ENCODE measurements around the gene FAM53A.

FAM53A gene, protein sequence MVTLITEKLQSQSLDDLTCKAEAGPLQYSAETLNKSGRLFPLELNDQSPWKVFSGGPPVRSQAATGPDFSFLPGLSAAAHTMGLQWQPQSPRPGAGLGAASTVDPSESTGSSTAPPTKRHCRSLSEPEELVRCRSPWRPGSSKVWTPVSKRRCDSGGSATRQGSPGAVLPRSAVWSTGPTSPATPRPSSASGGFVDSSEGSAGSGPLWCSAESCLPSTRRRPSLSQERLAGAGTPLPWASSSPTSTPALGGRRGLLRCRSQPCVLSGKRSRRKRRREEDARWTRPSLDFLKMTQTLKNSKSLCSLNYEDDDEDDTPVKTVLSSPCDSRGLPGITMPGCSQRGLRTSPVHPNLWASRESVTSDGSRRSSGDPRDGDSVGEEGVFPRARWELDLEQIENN

DNA sequence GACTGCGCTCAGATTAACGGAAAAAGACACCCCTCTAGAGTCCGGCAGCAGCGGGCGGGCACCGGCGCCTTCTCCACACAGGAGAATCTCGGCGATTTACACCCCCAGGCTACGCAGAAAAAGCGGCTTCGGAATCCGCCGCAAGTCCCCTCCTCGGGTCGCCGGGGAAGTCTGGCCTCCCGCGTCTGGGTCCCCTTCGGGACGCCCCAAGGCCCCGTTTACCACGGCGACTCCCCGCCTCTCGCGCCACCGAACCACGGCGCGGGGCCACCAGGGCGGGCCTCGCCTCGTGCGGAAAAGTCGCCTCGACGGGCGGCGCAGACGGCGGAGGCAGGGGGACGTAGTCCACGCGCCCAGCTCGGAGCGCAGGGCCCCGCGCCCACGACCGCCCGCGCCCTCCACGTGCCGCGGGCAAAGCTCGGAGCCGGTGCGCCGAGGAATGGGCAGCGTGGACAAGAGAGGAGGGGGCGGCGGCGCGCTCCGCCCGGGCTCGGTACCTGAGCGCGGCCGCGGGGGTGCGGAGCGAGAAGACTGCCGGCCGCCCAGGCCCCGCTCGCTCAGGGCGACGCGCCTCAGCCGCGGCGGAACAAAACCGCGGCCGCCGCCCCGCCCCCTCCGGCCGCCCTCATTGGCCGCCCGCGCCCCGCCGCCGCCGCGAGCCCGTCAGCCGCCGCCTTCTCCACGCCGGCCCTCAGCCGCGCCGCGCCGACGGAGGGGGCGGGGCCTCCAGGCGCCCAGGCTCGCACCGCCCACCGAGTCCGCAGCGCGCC lies at the start of gene FAM53A:
Gene FAM53A (minus strand): TSS at position 578 of the 770 bp plus-strand sequence. CDS start 15,572 bp downstream, outside the sequence.
- FAIRE-seq (peak; percentile 96), DNase-seq (ENCODE audit: insufficient read length, low spot score) (peak; percentile 82)

DNA sequence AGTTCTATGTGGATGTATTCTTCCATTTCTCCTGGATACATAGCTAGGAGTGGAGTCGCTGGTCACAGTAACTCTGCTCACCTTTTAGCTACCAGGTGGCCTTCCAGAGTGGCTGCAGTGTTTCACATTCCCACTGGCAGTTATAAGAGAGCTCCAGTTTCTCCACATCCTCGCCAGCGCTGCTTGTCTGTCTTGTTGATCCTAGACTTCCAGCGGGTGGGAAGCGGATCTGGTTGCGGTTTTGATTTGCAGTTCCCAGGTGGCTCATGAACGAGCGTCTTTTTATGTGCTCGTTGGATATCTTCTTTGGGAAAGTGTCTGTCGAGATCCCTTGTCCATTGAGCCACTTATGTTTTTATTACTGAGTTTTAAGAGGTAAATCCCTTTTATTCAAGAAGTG lies 48.8 kb upstream of the FAM53A start:
- FAIRE-seq (no peak), DNase-seq (ENCODE audit: insufficient read length, low spot score) (no peak)

DNA sequence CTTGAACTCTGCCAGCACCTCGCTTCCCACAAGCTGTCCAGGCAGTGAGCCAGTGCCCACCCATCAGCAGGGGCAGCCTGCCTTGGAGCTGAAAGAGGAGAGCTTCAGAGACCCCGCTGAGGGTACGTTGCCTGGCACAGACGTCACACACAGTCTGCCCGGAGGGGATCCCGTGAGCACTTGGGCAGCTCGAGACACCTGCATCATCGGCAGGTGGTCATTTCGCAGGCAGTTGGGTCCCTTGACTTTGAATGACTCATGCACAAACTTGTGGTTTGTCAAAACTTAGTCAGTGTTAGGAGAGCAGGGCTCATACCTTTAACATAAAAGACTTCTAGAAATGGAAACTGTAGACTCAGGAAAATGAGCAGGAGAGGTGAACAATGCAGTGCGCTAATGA lies 47.1 kb upstream of the FAM53A start:
- DNase-seq (ENCODE audit: insufficient read length, low spot score) (no peak), FAIRE-seq (no peak)

DNA sequence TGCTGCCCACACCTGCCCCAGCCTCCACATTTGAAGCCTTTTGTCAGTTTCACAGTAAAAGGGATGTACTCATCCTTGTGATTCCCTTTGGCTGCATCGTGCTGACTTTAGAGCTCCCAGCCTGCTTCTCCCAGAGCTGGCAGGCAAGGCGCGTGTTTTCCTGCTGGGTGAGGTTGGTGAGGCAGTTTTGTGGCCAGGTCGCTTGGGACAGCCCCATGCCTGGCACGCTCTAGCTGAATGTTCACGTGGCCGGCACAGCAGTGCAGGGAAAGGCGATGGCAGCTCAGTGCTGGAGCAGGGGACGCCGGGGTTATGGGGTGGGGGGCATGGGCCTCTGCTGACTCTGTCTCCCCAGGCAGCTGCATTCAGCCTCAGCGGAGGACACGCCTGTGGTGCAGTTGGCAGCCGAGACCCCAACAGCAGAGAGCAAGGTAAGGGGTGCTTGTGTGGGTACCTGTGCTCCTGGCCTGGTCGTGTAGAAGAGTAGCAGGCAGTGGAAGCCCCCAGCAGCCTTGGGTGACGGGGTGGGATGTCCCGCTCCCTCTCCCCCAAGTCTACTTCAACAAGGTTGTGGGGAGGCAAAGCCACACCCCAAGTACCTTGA lies 46.5 kb upstream of the FAM53A start:
- FAIRE-seq = no peak
- no peak for DNase-seq (ENCODE audit: insufficient read length, low spot score)

DNA sequence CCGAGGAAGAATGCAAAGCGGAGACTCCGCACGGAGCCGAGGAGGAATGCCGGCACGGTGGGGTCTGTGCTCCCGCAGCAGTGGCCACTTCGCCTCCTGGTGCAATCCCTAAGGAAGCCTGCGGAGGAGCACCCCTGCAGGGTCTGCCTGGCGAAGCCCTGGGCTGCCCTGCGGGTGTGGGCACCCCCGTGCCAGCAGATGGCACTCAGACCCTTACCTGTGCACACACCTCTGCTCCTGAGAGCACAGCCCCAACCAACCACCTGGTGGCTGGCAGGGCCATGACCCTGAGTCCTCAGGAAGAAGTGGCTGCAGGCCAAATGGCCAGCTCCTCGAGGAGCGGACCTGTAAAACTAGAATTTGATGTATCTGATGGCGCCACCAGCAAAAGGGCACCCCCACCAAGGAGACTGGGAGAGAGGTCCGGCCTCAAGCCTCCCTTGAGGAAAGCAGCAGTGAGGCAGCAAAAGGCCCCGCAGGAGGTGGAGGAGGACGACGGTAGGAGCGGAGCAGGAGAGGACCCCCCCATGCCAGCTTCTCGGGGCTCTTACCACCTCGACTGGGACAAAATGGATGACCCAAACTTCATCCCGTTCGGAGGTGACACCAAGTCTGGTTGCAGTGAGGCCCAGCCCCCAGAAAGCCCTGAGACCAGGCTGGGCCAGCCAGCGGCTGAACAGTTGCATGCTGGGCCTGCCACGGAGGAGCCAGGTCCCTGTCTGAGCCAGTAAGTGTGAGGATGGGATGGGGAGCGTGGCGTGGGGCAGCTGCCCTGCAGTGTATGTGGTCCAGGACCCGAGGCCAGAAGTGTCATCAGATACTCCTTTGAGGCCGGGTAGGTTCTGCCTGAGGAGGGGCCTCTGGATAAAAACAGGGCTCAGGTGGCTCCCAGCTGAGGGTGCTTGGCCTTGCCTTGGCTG lies 44.2 kb upstream of the FAM53A start:
- no peak for DNase-seq (ENCODE audit: insufficient read length, low spot score)
- FAIRE-seq = no peak

DNA sequence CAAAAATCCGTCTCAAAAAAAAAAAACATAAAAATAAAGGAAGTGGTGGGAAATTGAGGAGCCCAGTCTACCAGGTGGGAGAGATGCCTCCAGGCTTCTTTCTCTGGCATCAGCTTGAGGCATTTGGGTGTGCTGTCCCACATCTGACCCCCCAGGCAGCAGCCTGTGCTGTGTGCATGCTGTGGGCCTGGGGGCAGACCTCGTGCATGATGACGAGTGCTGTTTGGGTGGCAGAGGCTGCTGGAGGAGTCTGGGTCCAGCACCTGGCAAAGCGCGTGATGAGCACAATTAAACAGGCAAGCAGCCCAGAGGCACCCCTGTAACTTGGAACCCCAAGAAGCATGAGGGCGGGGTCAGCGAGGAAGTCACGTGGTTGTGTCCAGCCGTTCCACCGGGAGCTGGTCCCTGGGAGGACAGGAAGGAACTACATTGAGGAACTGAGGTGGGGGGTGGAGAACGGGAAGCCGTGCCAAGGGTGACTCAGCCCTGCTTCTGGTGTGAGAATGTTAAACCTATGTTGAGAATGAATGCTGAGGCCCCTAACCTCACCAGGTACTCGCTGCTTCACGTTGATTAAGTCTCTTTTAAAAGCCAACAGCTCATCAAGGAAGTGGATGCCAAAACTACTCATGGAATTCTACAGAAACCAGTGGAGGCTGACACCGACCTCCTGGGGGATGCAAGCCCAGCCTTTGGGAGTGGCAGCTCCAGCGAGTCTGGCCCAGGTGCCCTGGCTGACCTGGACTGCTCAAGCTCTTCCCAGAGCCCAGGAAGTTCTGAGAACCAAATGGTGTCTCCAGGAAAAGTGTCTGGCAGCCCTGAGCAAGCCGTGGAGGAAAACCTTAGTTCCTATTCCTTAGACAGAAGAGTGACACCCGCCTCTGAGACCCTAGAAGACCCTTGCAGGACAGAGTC lies 43.3 kb upstream of the FAM53A start:
- FAIRE-seq (peak; percentile 84), DNase-seq (ENCODE audit: insufficient read length, low spot score) (peak; percentile 64)

DNA sequence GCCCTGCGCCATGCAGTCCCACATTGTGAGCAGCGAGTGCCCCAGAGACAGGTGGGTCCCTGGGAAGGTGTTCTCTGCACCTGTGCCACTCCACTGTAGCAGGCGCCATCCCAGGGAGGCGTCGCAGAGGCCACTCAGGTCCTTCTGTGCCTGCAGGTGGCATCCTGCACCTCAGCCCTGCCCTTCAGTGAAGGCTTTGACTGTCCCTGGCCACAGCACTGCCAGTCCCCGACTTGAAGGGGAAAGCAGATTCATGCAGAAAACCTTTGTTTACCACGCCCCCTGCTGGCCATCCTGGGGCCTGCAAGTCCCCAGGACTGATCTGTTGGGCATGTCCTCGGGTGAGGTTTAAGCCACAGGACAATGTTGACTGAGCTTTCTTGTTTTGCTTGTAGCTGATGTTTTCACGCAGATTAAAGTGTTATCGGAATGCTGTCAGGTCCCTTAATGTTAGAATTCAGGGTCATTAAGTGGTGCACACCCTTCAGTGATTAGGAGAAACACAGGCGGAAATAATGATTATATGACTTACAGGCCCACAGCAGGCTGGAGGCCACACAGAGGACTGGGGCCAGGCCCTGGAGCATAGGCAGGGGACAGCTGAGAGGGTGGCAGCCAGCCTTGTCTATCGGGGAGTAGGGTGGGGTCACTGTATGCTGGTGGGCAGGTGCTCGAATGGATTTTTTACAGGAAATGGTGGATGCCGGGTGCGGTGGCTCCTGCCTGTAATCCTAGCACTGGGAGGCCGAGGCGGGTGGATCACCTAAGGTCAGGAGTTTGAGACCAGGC lies 42.2 kb upstream of the FAM53A start:
- FAIRE-seq (peak; percentile 81), DNase-seq (ENCODE audit: insufficient read length, low spot score) (peak; percentile 83)

DNA sequence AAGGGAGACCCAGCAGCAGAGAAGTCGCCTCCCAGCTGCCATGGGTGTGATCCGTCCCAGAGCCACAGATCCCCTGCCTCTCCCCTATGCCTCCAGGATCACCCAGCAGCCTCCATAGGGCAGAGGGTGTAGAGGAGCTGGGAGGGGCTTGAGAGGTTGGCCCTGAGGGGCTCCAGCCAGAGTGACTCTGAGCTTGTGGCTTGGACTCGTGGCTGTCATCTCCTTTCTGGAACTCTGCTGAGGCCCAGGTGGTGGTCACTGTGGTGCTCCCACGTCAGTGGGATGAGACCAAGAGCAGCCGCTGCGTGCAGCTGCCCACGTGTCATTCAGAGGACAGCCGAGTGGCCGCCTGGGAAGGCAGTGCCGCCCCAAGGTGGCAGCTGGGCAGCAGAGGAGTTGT lies 41.4 kb upstream of the FAM53A start:
- no peak for FAIRE-seq
- no peak for DNase-seq (ENCODE audit: insufficient read length, low spot score)

DNA sequence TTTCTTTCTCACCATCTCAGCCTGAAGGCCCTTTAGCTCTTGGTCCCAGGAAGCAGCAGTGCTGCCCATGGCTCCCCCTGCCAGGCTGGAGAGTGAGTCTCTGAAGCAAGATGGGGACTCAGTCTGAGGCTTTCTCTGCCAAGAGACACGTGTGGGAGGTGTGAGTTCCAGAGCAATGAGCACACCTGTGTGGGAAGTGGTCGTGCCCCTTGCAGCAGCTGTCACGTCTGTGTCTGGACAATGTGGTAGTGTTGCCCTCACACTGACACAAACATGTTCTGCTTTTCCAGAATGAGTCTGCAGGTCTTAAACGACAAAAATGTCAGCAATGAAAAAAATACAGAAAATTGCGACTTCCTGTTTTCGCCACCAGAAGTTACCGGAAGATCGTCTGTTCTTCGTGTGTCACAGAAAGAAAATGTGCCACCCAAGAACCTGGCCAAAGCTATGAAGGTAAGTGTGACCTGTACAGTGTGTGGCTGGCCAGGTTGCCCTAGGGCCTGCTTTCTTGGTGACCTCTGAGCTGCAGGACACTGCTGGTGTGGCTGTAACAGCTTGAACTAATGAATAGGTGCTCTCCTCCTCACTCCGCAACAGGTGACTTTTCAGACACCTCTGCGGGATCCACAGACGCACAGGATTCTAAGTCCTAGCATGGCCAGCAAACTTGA lies 39.2 kb upstream of the FAM53A start:
- DNase-seq (ENCODE audit: insufficient read length, low spot score) (no peak), FAIRE-seq (peak; percentile 46)

DNA sequence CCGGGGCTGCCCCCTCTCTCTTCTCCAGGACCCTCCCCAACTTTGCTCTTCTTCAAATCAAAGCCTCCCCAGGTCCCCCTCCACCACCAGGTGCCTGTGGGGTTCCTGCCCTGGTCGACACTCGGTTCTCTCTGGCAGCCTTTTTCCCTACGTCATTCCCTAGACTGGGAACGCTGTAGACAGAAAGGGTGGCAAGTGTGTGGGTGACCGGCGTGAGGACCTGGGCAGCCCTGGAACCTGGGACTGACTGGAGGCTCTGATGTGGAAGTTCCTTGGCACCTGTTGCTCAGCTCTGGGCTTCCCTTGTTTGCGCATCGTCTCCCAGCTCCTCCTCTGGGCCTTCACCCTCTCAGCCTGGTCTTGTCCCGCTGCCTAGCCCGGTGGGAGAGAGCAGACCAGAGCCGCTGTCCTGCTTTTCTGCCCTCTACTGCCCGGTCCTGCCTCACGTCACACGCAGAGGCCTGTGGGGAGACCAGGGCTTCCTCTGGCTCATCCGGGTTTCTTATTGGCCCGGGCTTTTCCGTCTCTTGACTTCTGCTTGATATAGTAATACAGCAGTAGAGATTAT lies 38.5 kb upstream of the FAM53A start:
- FAIRE-seq = no peak
- no peak for DNase-seq (ENCODE audit: insufficient read length, low spot score)

DNA sequence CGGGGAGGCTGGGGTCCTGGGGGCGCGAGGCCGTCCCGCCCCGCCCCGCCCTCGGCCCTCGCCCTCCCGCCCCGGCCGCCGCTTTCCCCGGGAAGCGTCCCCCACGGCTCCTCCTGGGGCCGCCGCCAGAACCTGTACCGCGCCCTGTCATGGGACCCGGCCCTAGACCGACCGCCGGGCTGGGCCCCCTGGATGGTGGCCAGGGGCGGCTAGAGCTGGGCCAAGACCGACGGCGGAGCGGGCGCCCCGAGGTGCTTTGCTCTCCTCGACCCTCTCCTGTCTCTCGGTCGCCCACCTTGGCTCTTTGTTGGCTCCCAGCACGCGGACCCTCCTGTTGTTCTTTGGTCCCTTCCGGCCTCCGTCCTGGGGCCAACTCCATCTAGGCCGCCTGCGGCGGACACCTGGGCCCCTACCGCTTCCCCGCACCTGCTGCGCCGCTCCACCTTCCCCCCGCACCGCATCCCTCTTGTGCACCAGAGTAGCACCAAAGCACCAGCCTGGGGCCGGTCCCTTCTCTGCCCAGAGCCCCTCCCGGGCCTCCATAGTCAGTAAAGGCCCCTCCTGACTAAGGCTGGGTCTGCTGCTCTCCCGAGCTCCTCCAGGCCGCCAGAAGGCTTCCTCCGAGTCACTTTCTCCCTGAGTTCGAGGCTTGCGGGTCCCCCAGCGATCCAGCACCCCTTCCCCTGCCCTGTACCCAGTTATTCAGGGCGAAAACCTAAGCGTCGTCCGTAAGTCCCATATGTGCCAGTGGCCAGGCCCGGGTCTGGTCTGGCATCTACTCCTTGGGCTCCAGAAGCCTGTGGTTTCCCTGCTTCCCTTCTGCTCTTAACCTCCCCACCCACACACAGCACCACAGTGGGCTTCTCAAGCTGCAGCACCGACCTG lies 37.8 kb upstream of the FAM53A start:
- no peak for FAIRE-seq

DNA sequence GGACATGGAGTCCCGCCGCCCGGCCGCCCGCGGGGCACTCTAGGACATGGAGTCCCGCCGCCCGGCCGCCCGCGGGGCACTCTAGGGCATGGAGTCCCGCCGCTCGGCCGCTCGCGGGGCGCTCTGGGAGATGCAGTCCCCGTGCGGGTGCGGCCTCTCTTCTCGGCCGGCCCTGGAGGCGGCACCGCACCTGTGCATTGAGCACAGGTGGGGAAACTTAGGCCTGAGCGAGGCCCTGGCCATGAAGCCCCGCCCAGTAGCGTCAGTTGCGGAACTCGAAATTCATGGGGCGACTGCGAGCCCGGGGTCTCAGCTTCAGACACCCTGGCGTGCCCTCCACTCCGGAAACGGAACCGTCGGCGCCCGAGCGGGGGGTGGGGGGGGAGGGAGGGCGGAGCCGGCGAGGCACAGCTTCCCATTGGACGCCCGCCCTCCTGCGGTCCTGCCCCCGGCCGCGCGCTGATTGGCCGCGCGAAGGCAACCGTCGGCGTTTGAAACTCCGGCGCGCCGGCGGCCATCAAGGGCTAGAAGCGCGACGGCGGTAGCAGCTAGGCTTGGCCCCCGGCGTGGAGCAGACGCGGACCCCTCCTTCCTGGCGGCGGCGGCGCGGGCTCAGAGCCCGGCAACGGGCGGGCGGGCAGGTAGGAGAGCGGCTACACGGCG lies 37.0 kb upstream of the FAM53A start, which contains the start of the genes TACC3 and TMEM129:
Gene TACC3 (plus strand): TSS at position 519 of the 663 bp plus-strand sequence. CDS start 1,901 bp downstream, outside the sequence.
Gene TMEM129 (minus strand): TSS at position 321 of the 663 bp plus-strand sequence. CDS start 486 bp downstream, outside the sequence.
- FAIRE-seq (peak; percentile 94), DNase-seq (ENCODE audit: insufficient read length, low spot score) (peak; percentile 96)

More for the DNA sequence above, 37.8 kb upstream of the FAM53A start:
- no peak for DNase-seq (ENCODE audit: insufficient read length, low spot score)

DNA sequence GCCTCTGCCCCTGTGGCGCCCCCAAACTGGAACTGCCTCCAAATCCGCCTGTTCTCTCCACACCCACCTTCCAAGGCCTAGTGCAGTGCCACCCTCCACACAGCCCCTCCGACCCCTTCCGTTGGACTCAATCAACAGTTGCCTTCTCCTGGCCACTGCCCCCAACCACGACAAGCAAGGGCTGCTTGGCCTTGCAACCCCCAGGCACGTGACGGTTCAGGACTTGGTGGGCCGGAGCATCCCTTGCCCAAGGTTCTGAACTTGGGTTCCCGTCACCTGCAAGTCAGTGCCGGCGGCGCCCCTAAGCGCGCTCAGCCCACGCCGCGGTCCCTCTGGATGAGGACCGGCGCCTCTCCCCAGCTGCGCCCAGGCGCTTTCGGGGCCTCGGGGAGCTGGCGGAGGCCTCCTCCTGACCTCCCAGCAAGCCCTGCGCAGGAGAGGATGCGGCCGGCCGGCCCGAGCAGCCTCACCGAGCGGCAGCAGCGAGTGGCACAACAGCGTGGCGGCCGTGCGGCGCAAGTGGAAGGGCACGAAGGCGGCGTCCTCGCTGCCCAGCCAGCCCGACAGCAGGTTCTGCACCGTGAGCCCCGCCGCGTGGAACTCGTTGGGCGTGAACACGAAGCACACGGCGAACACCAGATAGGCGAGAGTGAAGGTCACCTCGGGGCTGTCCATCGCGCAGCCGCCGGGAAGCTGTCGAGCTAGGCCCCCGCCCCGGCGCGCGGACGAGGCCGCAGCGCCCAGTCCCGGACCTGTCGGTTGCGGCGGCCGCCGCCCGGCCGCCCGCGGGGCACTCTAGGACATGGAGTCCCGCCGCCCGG lies 36.3 kb upstream of the FAM53A start:
- FAIRE-seq (peak; percentile 84), DNase-seq (ENCODE audit: insufficient read length, low spot score) (no peak)

DNA sequence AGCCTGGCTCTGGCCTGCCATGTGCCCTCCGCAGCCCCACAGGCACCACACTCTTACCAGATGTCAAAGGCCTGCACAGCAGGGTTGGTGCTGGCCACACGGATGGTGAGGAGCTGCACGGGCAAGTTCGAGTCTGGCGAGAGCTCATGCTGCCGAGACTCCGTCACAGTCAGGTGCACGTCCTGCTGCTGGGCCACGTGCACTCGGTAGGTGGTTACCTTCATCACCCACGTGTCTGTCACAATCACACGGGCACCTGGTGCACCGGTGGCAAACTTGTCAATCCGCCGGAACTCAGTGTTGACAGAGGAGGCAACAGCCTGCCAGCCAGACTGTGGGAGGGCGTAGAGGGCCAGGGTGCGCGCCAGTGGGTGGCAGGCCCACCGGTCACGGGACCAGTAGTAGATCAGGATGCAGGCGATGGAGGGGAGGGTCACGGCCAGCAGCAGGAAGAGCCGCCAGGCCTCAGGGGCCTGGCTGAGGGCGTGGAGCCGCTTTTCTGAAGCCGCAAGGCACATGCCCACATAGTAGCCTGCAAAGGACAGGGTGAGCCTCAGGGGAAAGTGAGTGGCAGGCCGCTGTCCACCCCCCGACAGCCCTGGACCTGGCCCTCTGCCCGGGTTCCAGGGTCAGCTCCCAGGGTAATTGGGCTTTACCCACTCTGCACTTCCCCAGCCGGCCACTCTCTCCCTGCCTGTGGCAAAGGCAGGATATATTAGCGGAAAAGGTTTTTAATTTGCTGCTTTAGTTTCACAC lies 34.2 kb upstream of the FAM53A start:
- FAIRE-seq (no peak), DNase-seq (ENCODE audit: insufficient read length, low spot score) (no peak)
